WTC11 (cell line): ENCODE measurements around the gene PPP2R3C. TPM values are rescaled to one million over a fixed set of nuclear protein-coding genes. Genes with fewer than 3 reads are reported as not detected.

Source experiments
- ATAC-seq: fragments of 200-7000 bp; cut with Tn5 transposase; 2 replicates; pipeline ENCODE4 v1.10.0; 2021; ENCODE audit warnings: mild to moderate bottlenecking, moderate library complexity
- CTCF ChIA-PET: fragments of 300-600 bp; sonication (Branson Sonifier 250); formaldehyde crosslinking; loops from one replicate; lab custom pipeline; 2021; ENCODE audit warnings: antibody characterized with exemption; lab: Charles Lee
- POLR2A ChIA-PET: fragments of 350-600 bp; sonication (Branson Sonifier 250); formaldehyde crosslinking; loops from one replicate; lab custom pipeline; 2021; ENCODE audit warnings: antibody characterized with exemption; lab: Charles Lee
- DNase-seq: peaks from one replicate; pipeline ENCODE4 v3.0.0; 2021; ENCODE audit warnings: low spot score
- H3K27ac Mint-ChIP-seq: 2 replicates; pipeline ENCODE4 v1.8.0; 2021; ENCODE audit warnings: mixed read lengths
- H3K27me3 Mint-ChIP-seq: 2 replicates; pipeline ENCODE4 v1.8.0; 2021; ENCODE audit warnings: low read depth, mild to moderate bottlenecking, moderate library complexity, mixed read lengths
- H3K36me3 Mint-ChIP-seq: 2 replicates; pipeline ENCODE4 v1.8.0; 2021; ENCODE audit warnings: mixed read lengths
- H3K4me1 Mint-ChIP-seq: 2 replicates; pipeline ENCODE4 v1.8.0; 2022; ENCODE audit warnings: mixed read lengths
- H3K4me3 Mint-ChIP-seq: 2 replicates; pipeline ENCODE4 v1.8.0; 2021; ENCODE audit warnings: mild to moderate bottlenecking, moderate library complexity, mixed read lengths
- H3K9me3 Mint-ChIP-seq: 2 replicates; pipeline ENCODE4 v1.8.0; 2021; ENCODE audit warnings: mixed read lengths
- ARID4B ChIP-seq: sonication (generic); formaldehyde crosslinking; IDR thresholded peaks from 2 replicates; pipeline ENCODE4 v1.8.0; 2023; ENCODE audit warnings: missing genetic modification reagents, mild to moderate bottlenecking, borderline replicate concordance
- ATF2 ChIP-seq: sonication (generic); formaldehyde crosslinking; IDR thresholded peaks from 2 replicates; pipeline ENCODE4 v1.8.1; 2022; ENCODE audit warnings: low read depth, missing genetic modification reagents, borderline replicate concordance
- CBFB ChIP-seq: sonication (generic); formaldehyde crosslinking; IDR thresholded peaks from 2 replicates; pipeline ENCODE4 v1.8.1; 2022; ENCODE audit warnings: mild to moderate bottlenecking, low read depth, missing genetic modification reagents
- CREB1 ChIP-seq: sonication (generic); formaldehyde crosslinking; IDR thresholded peaks from 2 replicates; pipeline ENCODE4 v1.8.0; 2023; ENCODE audit warnings: mild to moderate bottlenecking, missing genetic modification reagents
- ELF4 ChIP-seq: sonication (generic); formaldehyde crosslinking; IDR thresholded peaks from 2 replicates; pipeline ENCODE4 v1.8.1; 2022; ENCODE audit warnings: low read depth, mild to moderate bottlenecking, moderate library complexity, missing genetic modification reagents
- ETV6 ChIP-seq: sonication (generic); formaldehyde crosslinking; IDR thresholded peaks from 2 replicates; pipeline ENCODE4 v1.8.1; 2022; ENCODE audit warnings: mild to moderate bottlenecking, missing genetic modification reagents
- GABPB1 ChIP-seq: sonication (generic); formaldehyde crosslinking; IDR thresholded peaks from 2 replicates; pipeline ENCODE4 v1.8.1; 2023; ENCODE audit warnings: mild to moderate bottlenecking, missing genetic modification reagents
- IRF1 ChIP-seq: sonication (generic); formaldehyde crosslinking; IDR thresholded peaks from 2 replicates; pipeline ENCODE4 v1.8.0; 2023; ENCODE audit warnings: missing genetic modification reagents
- IRF2 ChIP-seq: sonication (generic); formaldehyde crosslinking; IDR thresholded peaks from 2 replicates; pipeline ENCODE4 v1.8.0; 2022; ENCODE audit warnings: low read depth, missing genetic modification reagents, borderline replicate concordance
- MLX ChIP-seq: sonication (generic); formaldehyde crosslinking; IDR thresholded peaks from 2 replicates; pipeline ENCODE4 v1.8.1; 2023; ENCODE audit warnings: mild to moderate bottlenecking, missing genetic modification reagents, moderate library complexity
- MYBL2 ChIP-seq: sonication (generic); formaldehyde crosslinking; IDR thresholded peaks from 2 replicates; pipeline ENCODE4 v1.8.1; 2023; ENCODE audit warnings: mild to moderate bottlenecking, moderate library complexity, missing genetic modification reagents
- NR1H2 ChIP-seq: sonication (generic); formaldehyde crosslinking; IDR thresholded peaks from 2 replicates; pipeline ENCODE4 v1.9.0; 2021; ENCODE audit warnings: mild to moderate bottlenecking, moderate library complexity, missing genetic modification reagents
- TP53 ChIP-seq: sonication (generic); formaldehyde crosslinking; IDR thresholded peaks from 2 replicates; pipeline ENCODE4 v1.8.1; 2023; ENCODE audit warnings: mild to moderate bottlenecking, missing genetic modification reagents
- ZNF317 ChIP-seq: sonication (generic); formaldehyde crosslinking; IDR thresholded peaks from 2 replicates; pipeline ENCODE4 v1.8.1; 2023; ENCODE audit warnings: low read depth, mild to moderate bottlenecking, moderate library complexity, missing genetic modification reagents, borderline replicate concordance
- ZNF416 ChIP-seq: fragments of 250-450 bp; sonication (Bioruptor Pico); IDR thresholded peaks from 2 replicates; pipeline ENCODE4 v1.9.0; 2021; ENCODE audit warnings: mild to moderate bottlenecking, inconsistent platforms
- ZNF512 ChIP-seq: sonication (generic); formaldehyde crosslinking; IDR thresholded peaks from 2 replicates; pipeline ENCODE4 v1.8.1; 2022; ENCODE audit warnings: missing genetic modification reagents, borderline replicate concordance
- total RNA-seq: library from RNA; stranded (reverse); gene quantifications from 3 replicates; pipeline ENCODE4 v1.2.3, GENCODE V29; 2021

PPP2R3C gene
- total RNA-seq, 1 experiment from 2014 or later = 31.6 TPM

GRCh38 chr14:35116242-35116641, 5.5 kb downstream of the PPP2R3C start:
- DNase-seq (no peak), ATAC-seq (no peak)
- POLR2A ChIA-PET = no interaction called here
- CTCF ChIA-PET = no interaction called here
- Mint-ChIP-seq H3K4me3 (no peak overlapping the region), H3K4me1 (peaks cover 21% of the 10 kb centered on the region), H3K36me3 (peaks cover 47% of the 10 kb centered on the region), H3K27me3 (no peaks in the 10 kb centered on the region), H3K9me3 (peaks cover 17% of the 10 kb centered on the region), H3K27ac (no peak overlapping the region)
- TF ChIP-seq TP53 = no peak
- TF ChIP-seq IRF1 (CRISPR knock-in tag) = no peak

GRCh38 chr14:35114036-35114435, 7.8 kb downstream of the PPP2R3C start:
- DNase-seq (no peak), ATAC-seq (no peak)
- peaks cover 19% of the 10 kb centered on the region for H3K9me3 Mint-ChIP-seq
- no peak overlapping the region for H3K4me3 Mint-ChIP-seq
- TF ChIP-seq CBFB (CRISPR knock-in tag) = no peak
- no peak for TF ChIP-seq MLX (CRISPR knock-in tag)
- no peak for TF ChIP-seq ZNF317 (CRISPR knock-in tag)
- TF ChIP-seq CREB1 (CRISPR knock-in tag) = no peak
- TF ChIP-seq MYBL2 (CRISPR knock-in tag) = no peak
- no peak for TF ChIP-seq ETV6 (CRISPR knock-in tag)
- TF ChIP-seq NR1H2 (CRISPR knock-in tag) = no peak
- no peak for TF ChIP-seq ARID4B (CRISPR knock-in tag)
- no peak for TF ChIP-seq ELF4 (CRISPR knock-in tag)
- TF ChIP-seq ZNF512 (CRISPR knock-in tag) = no peak
- no peak for TF ChIP-seq ATF2 (CRISPR knock-in tag)
- TF ChIP-seq ZNF416 = no peak
- TF ChIP-seq GABPB1 (CRISPR knock-in tag) = no peak
- TF ChIP-seq IRF2 = no peak
- H3K36me3 Mint-ChIP-seq = peaks cover 62% of the 10 kb centered on the region
- no peak overlapping the region for H3K27ac Mint-ChIP-seq
- ChIA-PET POLR2A (no interaction called here), CTCF (interaction anchor here (0.7 kb wide), 1 partner anchor 58 kb away, joined by 3 read pairs; no protein-coding TSS in a partner anchor)
- H3K4me1 Mint-ChIP-seq = peaks cover 16% of the 10 kb centered on the region
- H3K27me3 Mint-ChIP-seq = no peaks in the 10 kb centered on the region
